Smooth muscle cell (in vitro differentiated cells): Measurements from ENCODE around the gene VCAM1. TPM values are rescaled to one million over a fixed set of nuclear protein-coding genes. Genes with fewer than 3 reads are reported as not detected.
A peak's percentile ranks its signal among the peaks of the same experiment; 100 is the strongest.

Source experiments
- DNase-seq: peaks from one replicate; lab custom pipeline; 2025; ENCODE audit not compliant: unreplicated experiment; lab: John Stamatoyannopoulos, UW
- H2AFZ ChIP-seq: fragments of 200-600 bp; sonication (generic); 2 replicates; pipeline ENCODE4 v1.6.0; 2016; ENCODE audit warnings: antibody characterized with exemption, low read depth, mild to moderate bottlenecking
- H3F3A ChIP-seq: fragments of 200-600 bp; sonication (generic); 2 replicates; pipeline ENCODE4 v1.6.0; 2017; ENCODE audit warnings: antibody characterized with exemption, low read depth
- H3K27ac ChIP-seq: fragments of 200-600 bp; sonication (generic); 2 replicates; pipeline ENCODE4 v1.5.1; 2016; ENCODE audit warnings: low read depth, mild to moderate bottlenecking
- H3K27me3 ChIP-seq: fragments of 200-600 bp; sonication (generic); 2 replicates; pipeline ENCODE4 v1.6.1; 2016; ENCODE audit warnings: low read depth, mild to moderate bottlenecking
- H3K36me3 ChIP-seq: fragments of 200-600 bp; sonication (generic); 2 replicates; pipeline ENCODE4 v1.5.1; 2016; ENCODE audit warnings: low read depth
- H3K4me1 ChIP-seq: fragments of 200-600 bp; sonication (generic); 2 replicates; pipeline ENCODE4 v1.5.1; 2016; ENCODE audit warnings: low read depth
- H3K4me2 ChIP-seq: fragments of 200-600 bp; sonication (generic); 2 replicates; pipeline ENCODE4 v1.6.0; 2016; ENCODE audit warnings: mild to moderate bottlenecking
- H3K4me3 ChIP-seq: fragments of 200-600 bp; sonication (generic); 2 replicates; pipeline ENCODE4 v1.5.1; 2016; ENCODE audit warnings: mild to moderate bottlenecking
- H3K79me2 ChIP-seq: fragments of 200-600 bp; sonication (generic); 2 replicates; pipeline ENCODE4 v1.6.0; 2016; ENCODE audit warnings: low read depth, mild to moderate bottlenecking
- H3K9ac ChIP-seq: fragments of 200-600 bp; sonication (generic); 2 replicates; pipeline ENCODE4 v1.6.0; 2016; ENCODE audit warnings: low read depth
- H3K9me3 ChIP-seq: fragments of 200-600 bp; sonication (generic); replicated peaks from 2 replicates; pipeline ENCODE4 v1.5.1; 2016; ENCODE audit warnings: low read depth
- H4K20me1 ChIP-seq: fragments of 200-600 bp; sonication (generic); 2 replicates; pipeline ENCODE4 v1.6.0; 2016; ENCODE audit warnings: low read depth
- CTCF ChIP-seq: fragments of 200-600 bp; sonication (generic); IDR thresholded peaks from 2 replicates; pipeline ENCODE4 v1.5.1; 2017; ENCODE audit warnings: borderline replicate concordance, mild to moderate bottlenecking, antibody characterized with exemption; ENCODE audit not compliant: insufficient read depth, poor library complexity, severe bottlenecking
- WGBS: methylation state at CpG from one replicate; pipeline ENCODE4 v1.1.7; 2016; ENCODE audit warnings: low lambda C conversion rate; 5-methylcytosine and 5-hydroxymethylcytosine counted together
- polyA plus RNA-seq: library from polyadenylated mRNA; unstranded; fragments of >200 nt; fragmentation: Nextera tagmentation; extraction: Ambion mirVana; gene quantifications from 2 replicates; pipeline ENCODE4 v1.2.1, GENCODE V29; 2016
- total RNA-seq: library from RNA; depleted of rRNA; stranded (reverse); fragments of >200 nt; gene quantifications from 2 replicates; pipeline ENCODE4 v1.2.3, GENCODE V29; 2014

VCAM1 gene
- total and polyA plus RNA-seq, 2 experiments from 2014 or later = 63.8 to 105 TPM

- 72% methylated on average over 3 of the region's 3 CpGs for WGBS
- DNase-seq = no peak
- H3K4me1 ChIP-seq = peaks cover 29% of the 10 kb centered on the region
- H3K9me3 ChIP-seq = no peaks in the 10 kb centered on the region
- peak overlapping the region; percentile 89 for H2AFZ ChIP-seq
- H3K9ac ChIP-seq = peak overlapping the region; percentile 48
- H3K79me2 ChIP-seq = peaks cover 14% of the 10 kb centered on the region
- H3K27ac ChIP-seq = peak overlapping the region; percentile 67
- H3F3A ChIP-seq = no peaks in the 10 kb centered on the region
- peak overlapping the region; percentile 86 for H3K4me2 ChIP-seq
- H3K4me3 ChIP-seq = peak overlapping the region; percentile 56
- no peaks in the 10 kb centered on the region for H3K36me3 ChIP-seq
- no peaks in the 10 kb centered on the region for H4K20me1 ChIP-seq
- TF ChIP-seq CTCF = no peak
- H3K27me3 ChIP-seq = no peaks in the 10 kb centered on the region
Measured at GRCh38 chr1:100720101-100720500, 559 bp downstream of the VCAM1 start.

- Histone ChIP-seq H3K27me3 (no peaks in the 10 kb centered on the region), H3K4me3 (peak overlapping the region; percentile 56), H2AFZ (no peak overlapping the region), H3K36me3 (no peaks in the 10 kb centered on the region), H3K4me2 (peak overlapping the region; percentile 86), H3K79me2 (peaks cover 14% of the 10 kb centered on the region), H3K27ac (peak overlapping the region; percentile 67), H4K20me1 (no peaks in the 10 kb centered on the region), H3K9me3 (no peaks in the 10 kb centered on the region), H3K4me1 (peaks cover 29% of the 10 kb centered on the region), H3F3A (no peaks in the 10 kb centered on the region), H3K9ac (peak overlapping the region; percentile 48)
- TF ChIP-seq CTCF = no peak
- DNase-seq = no peak
Measured at GRCh38 chr1:100720751-100721150, 1.2 kb downstream of the VCAM1 start.

- no peaks in the 10 kb centered on the region for H3K27me3 ChIP-seq
- H3K4me2 ChIP-seq = peak overlapping the region; percentile 86
- H3K79me2 ChIP-seq = peaks cover 14% of the 10 kb centered on the region
- peak overlapping the region; percentile 56 for H3K4me3 ChIP-seq
- H3K36me3 ChIP-seq = no peaks in the 10 kb centered on the region
- peak overlapping the region; percentile 67 for H3K27ac ChIP-seq
- H2AFZ ChIP-seq = no peak overlapping the region
- H4K20me1 ChIP-seq = no peaks in the 10 kb centered on the region
- no peaks in the 10 kb centered on the region for H3K9me3 ChIP-seq
- DNase-seq = no peak
- peak overlapping the region; percentile 48 for H3K9ac ChIP-seq
- no peaks in the 10 kb centered on the region for H3F3A ChIP-seq
- 20% methylated on average over 9 of the region's 9 CpGs for WGBS
- no peak for TF ChIP-seq CTCF
- peaks cover 29% of the 10 kb centered on the region for H3K4me1 ChIP-seq
Measured at GRCh38 chr1:100721526-100722207, 2.1 kb downstream of the VCAM1 start.

GRCh38 chr1:100722221-100722620 is 2.7 kb downstream of the VCAM1 start:
- no peaks in the 10 kb centered on the region for H3K36me3 ChIP-seq
- peaks cover 29% of the 10 kb centered on the region for H3K4me1 ChIP-seq
- H3K9ac ChIP-seq = peak overlapping the region; percentile 48
- H3K4me2 ChIP-seq = peak overlapping the region; percentile 86
- H3K4me3 ChIP-seq = peak overlapping the region; percentile 56
- no peak for TF ChIP-seq CTCF
- no peak for DNase-seq
- H3K79me2 ChIP-seq = peaks cover 14% of the 10 kb centered on the region
- H3K27me3 ChIP-seq = no peaks in the 10 kb centered on the region
- peak overlapping the region; percentile 67 for H3K27ac ChIP-seq
- H3F3A ChIP-seq = no peaks in the 10 kb centered on the region
- H2AFZ ChIP-seq = no peak overlapping the region
- no peaks in the 10 kb centered on the region for H4K20me1 ChIP-seq
- H3K9me3 ChIP-seq = no peaks in the 10 kb centered on the region
